K562 (cell line): Measurements from ENCODE around the gene CHRNA3. TPM values are rescaled to one million over a fixed set of nuclear protein-coding genes. Genes with fewer than 3 reads are reported as not detected.

Experiments
- ATAC-seq: fragments of 200-7000 bp; cut with Tn5 transposase; 3 replicates; pipeline ENCODE4 v1.9.1; 2020; ENCODE audit warnings: moderate library complexity
- BruUV-seq: library from RNA; stranded (reverse); fragments of 400-500 nt; replicated peaks from 2 replicates; lab custom pipeline; 2021; lab: Mats Ljungman, UMichigan
- CTCF ChIA-PET: fragments of 300-600 bp; formaldehyde crosslinking; extraction: SDS; loops from one replicate; lab custom pipeline; 2021; ENCODE audit warnings: low intra/inter-chr PET ratio; lab: Yijun Ruan, JAX
- POLR2A ChIA-PET: fragments of 300-600, 350-650 bp; sonication (Branson Sonifier 250); formaldehyde crosslinking; extraction: SDS; loops from one replicate; lab custom pipeline; 2021; ENCODE audit warnings: antibody characterized with exemption, inconsistent platforms; lab: Yijun Ruan, JAX
- DNase-seq, 4 experiments: peaks; one replicate each; pipeline versions ENCODE4 v3.0.0 to v3.0.0-alpha.2; 2011 to 2018; ENCODE audit warnings: low spot score in 3 of 4, mixed read lengths in 3 of 4; ENCODE audit errors: extremely low read depth in 1 of 4
- FAIRE-seq: peaks from 2 replicates; lab custom pipeline; 2011; peaks lifted over from hg19 to GRCh38; lab: Jason Lieb, UNC
- H2AFZ ChIP-seq: 2 replicates; pipeline ENCODE4 v1.6.0; 2011; ENCODE audit warnings: low read depth, low read length, control low read depth, inconsistent platforms
- H3K27ac ChIP-seq: fragments of 200-600 bp; 3 replicates; pipeline ENCODE4 v1.8.0; 2011; ENCODE audit warnings: low read depth, mild to moderate bottlenecking, control low read depth, inconsistent platforms, low read length, moderate library complexity, mixed read lengths; ENCODE audit errors: extremely low read depth
- H3K27me3 ChIP-seq, 2 experiments: fragments of 300-600 bp in 1 of 2; 2 replicates in 1 of 2; 3 replicates in 1 of 2; pipeline versions ENCODE4 v1.6.0 to v1.8.0; 2011; ENCODE audit warnings: inconsistent platforms in 2 of 2, low read length in 2 of 2, mild to moderate bottlenecking in 1 of 2, mixed read lengths in 1 of 2, moderate library complexity in 1 of 2; ENCODE audit not compliant: control insufficient read depth in 2 of 2, insufficient read depth in 2 of 2
- H3K36me3 ChIP-seq: fragments of 300-600 bp; 3 replicates; pipeline ENCODE4 v1.8.0; 2011; ENCODE audit warnings: mild to moderate bottlenecking, low read length, inconsistent platforms; ENCODE audit not compliant: control insufficient read depth, insufficient read depth
- H3K4me1 ChIP-seq, 2 experiments: fragments of 200-600 bp in 1 of 2; replicated peaks in 1 of 2; 2 replicates in 1 of 2; 3 replicates in 1 of 2; pipeline versions ENCODE4 v1.5.1 to v1.8.0; 2011; ENCODE audit warnings: inconsistent platforms in 2 of 2, low read length in 2 of 2, mild to moderate bottlenecking in 1 of 2, mixed read lengths in 1 of 2, moderate library complexity in 1 of 2; ENCODE audit not compliant: control insufficient read depth in 2 of 2, insufficient read depth in 2 of 2
- H3K4me2 ChIP-seq: 2 replicates; pipeline ENCODE4 v1.6.1; 2011; ENCODE audit warnings: low read length, control low read depth, inconsistent platforms, mixed read lengths; ENCODE audit not compliant: insufficient read depth
- H3K4me3 ChIP-seq: fragments of 200-600 bp; sonication (generic), shearing (Covaris generic); 2 replicates; pipeline ENCODE4 v1.5.1; 2016; ENCODE audit warnings: control low read depth, inconsistent platforms
- H3K79me2 ChIP-seq: fragments of 200-600 bp; 3 replicates; pipeline ENCODE4 v1.8.0; 2011; ENCODE audit warnings: low read length, inconsistent platforms; ENCODE audit not compliant: control insufficient read depth, insufficient read depth
- H3K9ac ChIP-seq, 2 experiments: 2 replicates each; pipeline versions ENCODE4 v1.6.0 to v1.6.1; 2011; ENCODE audit warnings: low read depth in 2 of 2, low read length in 2 of 2, control low read depth in 1 of 2, inconsistent platforms in 1 of 2, mild to moderate bottlenecking in 1 of 2, mixed read lengths in 1 of 2; ENCODE audit not compliant: insufficient read depth in 1 of 2
- H3K9me1 ChIP-seq: one replicate; pipeline ENCODE4 v1.6.0; 2011; ENCODE audit warnings: inconsistent platforms, mild to moderate bottlenecking, low read length, moderate library complexity; ENCODE audit not compliant: control insufficient read depth, insufficient read depth
- H3K9me3 ChIP-seq: replicated peaks from 2 replicates; pipeline ENCODE4 v1.5.1; 2011; ENCODE audit warnings: low read depth, low read length, inconsistent platforms; ENCODE audit not compliant: control insufficient read depth, insufficient read depth
- H4K20me1 ChIP-seq: replicated peaks from 2 replicates; pipeline ENCODE4 v1.6.1; 2011; ENCODE audit warnings: low read length, inconsistent platforms, mixed read lengths; ENCODE audit not compliant: control insufficient read depth, insufficient read depth
- COPS2 ChIP-seq: fragments of 450-650 bp; conservative IDR thresholded peaks from 2 replicates; pipeline ENCODE4 v1.6.1; 2016; ENCODE audit warnings: mild to moderate bottlenecking, moderate library complexity
- ESRRB ChIP-seq: fragments of 250-450 bp; sonication (Bioruptor Pico); IDR thresholded peaks from 2 replicates; pipeline ENCODE4 v1.5.0; 2020; ENCODE audit warnings: mild to moderate bottlenecking, moderate library complexity, borderline replicate concordance
- FOXJ2 ChIP-seq: fragments of 200-800 bp; sonication (Bioruptor generic); IDR thresholded peaks from 2 replicates; pipeline ENCODE4 v1.6.1; 2016; ENCODE audit warnings: missing genetic modification characterization, missing compliant biosample characterization
- GATAD2B ChIP-seq: fragments of 450-650 bp; IDR thresholded peaks from 2 replicates; pipeline ENCODE4 v1.6.1; 2017; ENCODE audit warnings: mild to moderate bottlenecking, borderline replicate concordance
- HDAC1 ChIP-seq, 2 experiments: fragments of 450-650 bp; IDR thresholded peaks; 2 replicates each; pipeline ENCODE4 v1.6.1; 2016 to 2017; ENCODE audit warnings: inconsistent platforms in 1 of 2, mild to moderate bottlenecking in 1 of 2, moderate library complexity in 1 of 2
- MCM3 ChIP-seq: fragments of 450-650 bp; IDR thresholded peaks from 2 replicates; pipeline ENCODE4 v1.6.1; 2016
- MEF2A ChIP-seq: IDR thresholded peaks from 2 replicates; pipeline ENCODE4 v1.6.1; 2011; ENCODE audit warnings: low read depth, mild to moderate bottlenecking, low read length, moderate library complexity; ENCODE audit not compliant: control insufficient read depth
- NR2F6 ChIP-seq: fragments of 450-650 bp; formaldehyde crosslinking; IDR thresholded peaks from 2 replicates; pipeline ENCODE4 v1.4.0; 2020; ENCODE audit warnings: mild to moderate bottlenecking
- SRSF1 ChIP-seq: fragments of 200-400 bp; formaldehyde crosslinking; IDR thresholded peaks from 2 replicates; pipeline ENCODE4 v1.6.1; 2017; ENCODE audit warnings: mild to moderate bottlenecking, low read depth, low read length, moderate library complexity
- ZNF133 ChIP-seq: fragments of 250-450 bp; sonication (Bioruptor Pico); IDR thresholded peaks from 2 replicates; pipeline ENCODE4 v1.4.0; 2020; ENCODE audit warnings: mild to moderate bottlenecking
- ZNF174 ChIP-seq: fragments of 250-450 bp; sonication (Bioruptor Pico); IDR thresholded peaks from 2 replicates; pipeline ENCODE4 v1.4.0; 2020; ENCODE audit warnings: mild to moderate bottlenecking
- ZSCAN29 ChIP-seq: fragments of 450-650 bp; IDR thresholded peaks from 2 replicates; pipeline ENCODE4 v1.6.1; 2017
- WGBS: fragments of 100-300 bp; shearing (Covaris generic); methylation state at CpG from one replicate; pipeline ENCODE4 v1.1.6; 2016; ENCODE audit warnings: low coverage, mixed read lengths; ENCODE audit not compliant: insufficient coverage; ENCODE audit errors: missing lambda C conversion rate; 5-methylcytosine and 5-hydroxymethylcytosine counted together
- in situ Hi-C: fragments of 300-500 bp; cut with MboI; formaldehyde crosslinking; loops from 4 replicates; pipeline ENCODE4 v1.15.0; 2018; ENCODE audit warnings: inconsistent platforms, mixed read lengths
- intact Hi-C: fragments of 100-400 bp; cut with micrococcal nuclease; formaldehyde crosslinking; loops from 2 replicates; pipeline ENCODE4 v1.14.2; 2022
- polyA plus RNA-seq, 8 experiments: library from polyadenylated mRNA; depleted of rRNA in 4 of 8; stranded (reverse) in 5 of 8; unstranded in 3 of 8; fragments of >200 nt; fragmentation: Nextera tagmentation in 2 of 8; fragmentation: Illumina TruSeq in 1 of 8; extraction: Ambion mirVana in 2 of 8; extraction: Trizol in 1 of 8; gene quantifications; 2 replicates each; pipeline versions ENCODE4 v1.2.1 to v1.2.3, GENCODE V29; 2011 to 2014; ENCODE audit warnings: inconsistent platforms in 1 of 8, missing spikeins in 1 of 8
- total RNA-seq, 7 experiments: library from RNA; depleted of rRNA in 6 of 7; stranded (reverse); fragments of >200 nt in 6 of 7; fragmentation: Illumina TruSeq in 2 of 7; extraction: Trizol in 2 of 7; gene quantifications; 2 replicates each; pipeline versions ENCODE4 v1.2.1 to v1.2.3, GENCODE V29; 2011 to 2021; ENCODE audit warnings: low replicate concordance in 1 of 7
- TF ChIP-seq, protein P1 (sequence below): IDR thresholded peaks from 2 replicates; pipeline ENCODE4 v1.6.1; 2011; ENCODE audit not compliant: insufficient read length; ENCODE audit errors: extremely low read depth
- TF ChIP-seq, protein P2 (sequence below): fragments of 200-800 bp; sonication (Bioruptor generic); IDR thresholded peaks from 2 replicates; pipeline ENCODE4 v1.6.1; 2017; ENCODE audit warnings: missing genetic modification characterization, missing compliant biosample characterization

Gene CHRNA3
- total and polyA plus RNA-seq, 9 of the 15 experiments (the other 6 are each of a cell fraction or from before 2014, with no cell fraction given) = 0.01 TPM; not detected in 8

DNA sequence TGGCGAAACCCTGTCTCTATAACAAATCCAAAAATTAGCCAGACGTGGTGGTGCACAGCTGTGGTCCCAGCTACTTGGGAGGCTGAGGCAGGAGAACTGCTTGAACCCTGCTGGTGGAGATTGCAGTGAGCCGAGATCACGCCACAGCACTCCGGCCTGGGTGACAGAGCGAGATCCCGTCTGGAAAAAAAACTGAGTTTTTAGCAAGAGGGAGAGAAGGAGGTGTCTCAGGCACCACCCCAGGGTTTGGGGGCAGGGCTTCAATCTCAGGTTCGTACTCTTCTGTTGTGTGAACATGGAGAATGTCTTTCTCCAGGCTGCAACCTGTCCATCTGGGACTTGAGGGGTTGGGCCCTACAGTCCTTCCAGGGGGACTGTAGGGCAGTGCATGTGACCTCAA is 2.7 kb downstream of the CHRNA3 start (continued):
- TF ChIP-seq, protein P1, sequence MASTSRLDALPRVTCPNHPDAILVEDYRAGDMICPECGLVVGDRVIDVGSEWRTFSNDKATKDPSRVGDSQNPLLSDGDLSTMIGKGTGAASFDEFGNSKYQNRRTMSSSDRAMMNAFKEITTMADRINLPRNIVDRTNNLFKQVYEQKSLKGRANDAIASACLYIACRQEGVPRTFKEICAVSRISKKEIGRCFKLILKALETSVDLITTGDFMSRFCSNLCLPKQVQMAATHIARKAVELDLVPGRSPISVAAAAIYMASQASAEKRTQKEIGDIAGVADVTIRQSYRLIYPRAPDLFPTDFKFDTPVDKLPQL = no peak

DNA sequence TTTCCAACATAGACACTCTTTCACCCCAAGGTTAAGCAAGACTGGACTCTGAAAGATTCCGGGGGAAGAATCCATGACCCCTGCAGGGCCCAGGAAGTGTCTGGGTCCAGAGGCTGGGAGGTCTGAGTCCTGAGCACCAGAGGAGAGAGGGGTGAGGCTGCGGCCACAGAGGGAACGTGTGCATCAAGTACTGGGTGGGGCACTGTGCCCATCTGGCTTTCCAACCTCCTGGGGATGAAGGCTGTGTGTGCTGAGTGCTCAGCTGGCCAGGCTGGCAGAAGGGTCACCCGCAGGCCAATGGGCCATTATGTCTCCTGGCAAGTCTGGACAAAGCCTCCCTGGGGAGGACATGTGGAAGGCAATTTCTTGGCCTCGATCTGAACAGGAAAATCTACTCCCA is 3.3 kb downstream of the CHRNA3 start:
- intact Hi-C loops = loop anchor here (5.0 kb wide), 1 partner anchor 310 kb away; no protein-coding TSS in a partner anchor
- H3K9me3 ChIP-seq = no peaks in the 10 kb centered on the region
- no TSS peak for BruUV-seq
- H3K4me2 ChIP-seq = no peak overlapping the region
- no peaks in the 10 kb centered on the region; the same call in 1 of the 2 replicates for H4K20me1 ChIP-seq
- ATAC-seq = no peak
- H3K27me3 ChIP-seq = peaks cover 21 to 35% of the 10 kb centered on the region in 2 experiments; a peak in 4 of 5 replicates
- H2AFZ ChIP-seq = no peak overlapping the region
- TF ChIP-seq NR2F6 (CRISPR knock-in tag) (no peak), ZNF133 (CRISPR knock-in tag) (no peak), GATAD2B (no peak), SRSF1 (no peak), HDAC1 (IDR thresholded peaks at IDR 0.05) (no peak), MEF2A (no peak), COPS2 (no peak), ZNF174 (CRISPR knock-in tag) (no peak), ESRRB (no peak), ZSCAN29 (no peak), MCM3 (no peak), FOXJ2 (tag) (no peak)
- TF ChIP-seq, protein P2, sequence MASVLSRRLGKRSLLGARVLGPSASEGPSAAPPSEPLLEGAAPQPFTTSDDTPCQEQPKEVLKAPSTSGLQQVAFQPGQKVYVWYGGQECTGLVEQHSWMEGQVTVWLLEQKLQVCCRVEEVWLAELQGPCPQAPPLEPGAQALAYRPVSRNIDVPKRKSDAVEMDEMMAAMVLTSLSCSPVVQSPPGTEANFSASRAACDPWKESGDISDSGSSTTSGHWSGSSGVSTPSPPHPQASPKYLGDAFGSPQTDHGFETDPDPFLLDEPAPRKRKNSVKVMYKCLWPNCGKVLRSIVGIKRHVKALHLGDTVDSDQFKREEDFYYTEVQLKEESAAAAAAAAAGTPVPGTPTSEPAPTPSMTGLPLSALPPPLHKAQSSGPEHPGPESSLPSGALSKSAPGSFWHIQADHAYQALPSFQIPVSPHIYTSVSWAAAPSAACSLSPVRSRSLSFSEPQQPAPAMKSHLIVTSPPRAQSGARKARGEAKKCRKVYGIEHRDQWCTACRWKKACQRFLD (CRISPR knock-in tag) = no peak
- TF ChIP-seq, all 486 proteins: peak for 0
- no peak for DNase-seq
- Histone ChIP-seq H3K4me1 (peaks cover 0 to 12% of the 10 kb centered on the region in 2 experiments; a peak in 1 of 5 replicates), H3K79me2 (no peaks in the 10 kb centered on the region), H3K4me3 (no peak overlapping the region), H3K9ac (no peak overlapping the region), H3K36me3 (no peaks in the 10 kb centered on the region), H3K27ac (no peak overlapping the region), H3K9me1 (no peaks in the 10 kb centered on the region)
- POLR2A ChIA-PET = no interaction called here
- CTCF ChIA-PET = interaction anchor here (1.3 to 1.9 kb wide), 2 partner anchors 91 to 134 kb away, joined by 9 to 10 read pairs; no protein-coding TSS in a partner anchor
- no peak for FAIRE-seq
- in situ Hi-C loops = loop anchor here (5.0 kb wide), 1 partner anchor 90 kb away; no protein-coding TSS in a partner anchor
- 6% methylated on average over 5 of the region's 5 CpGs for WGBS
